ENCODE data around the gene SCNN1B.

The SCNN1B gene

GRCh38 chr16:23423496-23424049 lies 121.5 kb downstream of the SCNN1B start:
- Histone ChIP-seq H3K4me1 (ENCODE audit: control insufficient read depth, insufficient read depth, low read length) (peaks cover 3% of the 10 kb centered on the region; the same call in 1 of the 2 replicates), H3K27ac (ENCODE audit: extremely low read depth, low read depth, low read length) (peak overlapping the region; percentile 49; the same call in 1 of the 2 replicates), H3K36me3 (ENCODE audit: control insufficient read depth in 2 of 2, insufficient read depth in 1 of 2, low read length in 2 of 2) (peaks cover 0 to 6% of the 10 kb centered on the region in 2 experiments; a peak in 2 of 3 replicates), H3K9me3 (ENCODE audit: control insufficient read depth, insufficient read depth, low read depth, low read length) (no peaks in the 10 kb centered on the region), H3K4me3 (ENCODE audit: low read depth, low read length) (no peak overlapping the region)
- CTCF ChIA-PET, result interaction anchor here (0.5 to 4.8 kb wide), 2 partner anchors 12 to 303 kb away, joined by 4 to 48 read pairs; no protein-coding TSS in a partner anchor
- POLR2A ChIA-PET, result interaction anchor here (0.7 kb wide), 1 partner anchor 15 kb away, joined by 3 read pairs; no protein-coding TSS in a partner anchor
- TF ChIP-seq, protein P1, sequence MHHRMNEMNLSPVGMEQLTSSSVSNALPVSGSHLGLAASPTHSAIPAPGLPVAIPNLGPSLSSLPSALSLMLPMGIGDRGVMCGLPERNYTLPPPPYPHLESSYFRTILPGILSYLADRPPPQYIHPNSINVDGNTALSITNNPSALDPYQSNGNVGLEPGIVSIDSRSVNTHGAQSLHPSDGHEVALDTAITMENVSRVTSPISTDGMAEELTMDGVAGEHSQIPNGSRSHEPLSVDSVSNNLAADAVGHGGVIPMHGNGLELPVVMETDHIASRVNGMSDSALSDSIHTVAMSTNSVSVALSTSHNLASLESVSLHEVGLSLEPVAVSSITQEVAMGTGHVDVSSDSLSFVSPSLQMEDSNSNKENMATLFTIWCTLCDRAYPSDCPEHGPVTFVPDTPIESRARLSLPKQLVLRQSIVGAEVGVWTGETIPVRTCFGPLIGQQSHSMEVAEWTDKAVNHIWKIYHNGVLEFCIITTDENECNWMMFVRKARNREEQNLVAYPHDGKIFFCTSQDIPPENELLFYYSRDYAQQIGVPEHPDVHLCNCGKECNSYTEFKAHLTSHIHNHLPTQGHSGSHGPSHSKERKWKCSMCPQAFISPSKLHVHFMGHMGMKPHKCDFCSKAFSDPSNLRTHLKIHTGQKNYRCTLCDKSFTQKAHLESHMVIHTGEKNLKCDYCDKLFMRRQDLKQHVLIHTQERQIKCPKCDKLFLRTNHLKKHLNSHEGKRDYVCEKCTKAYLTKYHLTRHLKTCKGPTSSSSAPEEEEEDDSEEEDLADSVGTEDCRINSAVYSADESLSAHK (tag by site-specific recombination; IDR thresholded peaks at IDR 0.05), result peak; percentile 60; the same call in 1 of the 2 replicates
- peak; percentile 90 for TF ChIP-seq SCRT2 (tag by site-specific recombination; IDR thresholded peaks at IDR 0.05)
- TF ChIP-seq ZSCAN23 (tag by site-specific recombination; IDR thresholded peaks at IDR 0.05), result 0 out of 2 replicates have a peak, but pooled peaks have one; percentile 12
- 0 out of 2 replicates have a peak, but pooled peaks have one; percentile 31 for TF ChIP-seq IKZF3 (tag by site-specific recombination; IDR thresholded peaks at IDR 0.05)
- TF ChIP-seq ZEB2 (tag by site-specific recombination; IDR thresholded peaks at IDR 0.05), result peak; percentile 88
- no peak for TF ChIP-seq TCF7L2 (IDR thresholded peaks at IDR 0.05; ENCODE audit: borderline replicate concordance, low read depth, low read length)
- TF ChIP-seq ZNF791 (tag by site-specific recombination; IDR thresholded peaks at IDR 0.05), result no peak
- 0 out of 2 replicates have a peak, but pooled peaks have one; percentile 45 for TF ChIP-seq OVOL3 (tag by site-specific recombination; IDR thresholded peaks at IDR 0.05)
- TF ChIP-seq, protein P2, sequence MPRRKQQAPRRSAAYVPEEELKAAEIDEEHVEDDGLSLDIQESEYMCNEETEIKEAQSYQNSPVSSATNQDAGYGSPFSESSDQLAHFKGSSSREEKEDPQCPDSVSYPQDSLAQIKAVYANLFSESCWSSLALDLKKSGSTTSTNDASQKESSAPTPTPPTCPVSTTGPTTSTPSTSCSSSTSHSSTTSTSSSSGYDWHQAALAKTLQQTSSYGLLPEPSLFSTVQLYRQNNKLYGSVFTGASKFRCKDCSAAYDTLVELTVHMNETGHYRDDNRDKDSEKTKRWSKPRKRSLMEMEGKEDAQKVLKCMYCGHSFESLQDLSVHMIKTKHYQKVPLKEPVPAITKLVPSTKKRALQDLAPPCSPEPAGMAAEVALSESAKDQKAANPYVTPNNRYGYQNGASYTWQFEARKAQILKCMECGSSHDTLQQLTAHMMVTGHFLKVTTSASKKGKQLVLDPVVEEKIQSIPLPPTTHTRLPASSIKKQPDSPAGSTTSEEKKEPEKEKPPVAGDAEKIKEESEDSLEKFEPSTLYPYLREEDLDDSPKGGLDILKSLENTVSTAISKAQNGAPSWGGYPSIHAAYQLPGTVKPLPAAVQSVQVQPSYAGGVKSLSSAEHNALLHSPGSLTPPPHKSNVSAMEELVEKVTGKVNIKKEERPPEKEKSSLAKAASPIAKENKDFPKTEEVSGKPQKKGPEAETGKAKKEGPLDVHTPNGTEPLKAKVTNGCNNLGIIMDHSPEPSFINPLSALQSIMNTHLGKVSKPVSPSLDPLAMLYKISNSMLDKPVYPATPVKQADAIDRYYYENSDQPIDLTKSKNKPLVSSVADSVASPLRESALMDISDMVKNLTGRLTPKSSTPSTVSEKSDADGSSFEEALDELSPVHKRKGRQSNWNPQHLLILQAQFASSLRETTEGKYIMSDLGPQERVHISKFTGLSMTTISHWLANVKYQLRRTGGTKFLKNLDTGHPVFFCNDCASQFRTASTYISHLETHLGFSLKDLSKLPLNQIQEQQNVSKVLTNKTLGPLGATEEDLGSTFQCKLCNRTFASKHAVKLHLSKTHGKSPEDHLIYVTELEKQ (tag by site-specific recombination; IDR thresholded peaks at IDR 0.05; ENCODE audit: borderline replicate concordance), result peak; percentile 89; the same call in 1 of the 2 replicates
- peak; percentile 86 for TF ChIP-seq BCL11A (tag by site-specific recombination; IDR thresholded peaks at IDR 0.05; ENCODE audit: low read depth)
- TF ChIP-seq ZNF426 (tag by site-specific recombination; IDR thresholded peaks at IDR 0.05), result no peak
- TF ChIP-seq ZNF324 (tag by site-specific recombination; IDR thresholded peaks at IDR 0.05), result 0 out of 2 replicates have a peak, but pooled peaks have one; percentile 36
- TF ChIP-seq INSM2 (tag by site-specific recombination; IDR thresholded peaks at IDR 0.05), result peak; percentile 97
- no peak for TF ChIP-seq ZNF624 (tag by site-specific recombination; IDR thresholded peaks at IDR 0.05)
- TF ChIP-seq ZNF600 (tag by site-specific recombination; IDR thresholded peaks at IDR 0.05), result peak; percentile 92
- TF ChIP-seq SP7 (tag by site-specific recombination; IDR thresholded peaks at IDR 0.05), result peak; percentile 98
- TF ChIP-seq ZBTB48 (tag by site-specific recombination; IDR thresholded peaks at IDR 0.05), result peak; percentile 95
- no peak for TF ChIP-seq ZFP37 (tag by site-specific recombination; IDR thresholded peaks at IDR 0.05)
- no peak for TF ChIP-seq ZNF37A (tag by site-specific recombination; IDR thresholded peaks at IDR 0.05)
- TF ChIP-seq ATF2 (tag by site-specific recombination; IDR thresholded peaks at IDR 0.05; ENCODE audit: low read depth), result peak; percentile 53; the same call in 1 of the 2 replicates
- TF ChIP-seq ZNF660 (tag by site-specific recombination; IDR thresholded peaks at IDR 0.05), result peak; percentile 93
- TF ChIP-seq PRDM1 (tag by site-specific recombination; IDR thresholded peaks at IDR 0.05), result peak; percentile 79
- TF ChIP-seq, protein P3, sequence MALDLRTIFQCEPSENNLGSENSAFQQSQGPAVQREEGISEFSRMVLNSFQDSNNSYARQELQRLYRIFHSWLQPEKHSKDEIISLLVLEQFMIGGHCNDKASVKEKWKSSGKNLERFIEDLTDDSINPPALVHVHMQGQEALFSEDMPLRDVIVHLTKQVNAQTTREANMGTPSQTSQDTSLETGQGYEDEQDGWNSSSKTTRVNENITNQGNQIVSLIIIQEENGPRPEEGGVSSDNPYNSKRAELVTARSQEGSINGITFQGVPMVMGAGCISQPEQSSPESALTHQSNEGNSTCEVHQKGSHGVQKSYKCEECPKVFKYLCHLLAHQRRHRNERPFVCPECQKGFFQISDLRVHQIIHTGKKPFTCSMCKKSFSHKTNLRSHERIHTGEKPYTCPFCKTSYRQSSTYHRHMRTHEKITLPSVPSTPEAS (tag by site-specific recombination; IDR thresholded peaks at IDR 0.05), result 0 out of 2 replicates have a peak, but pooled peaks have one; percentile 16
- TF ChIP-seq ZNF677 (tag by site-specific recombination; IDR thresholded peaks at IDR 0.05), result no peak
- TF ChIP-seq ZBTB1 (tag by site-specific recombination; IDR thresholded peaks at IDR 0.05), result peak; percentile 69; the same call in 1 of the 2 replicates
- TF ChIP-seq KLF8 (tag by site-specific recombination; IDR thresholded peaks at IDR 0.05), result peak; percentile 50; the same call in 1 of the 2 replicates
- TF ChIP-seq ZNF621 (tag by site-specific recombination; IDR thresholded peaks at IDR 0.05), result no peak
- TF ChIP-seq FEZF1 (tag by site-specific recombination; IDR thresholded peaks at IDR 0.05), result peak; percentile 44; the same call in 1 of the 2 replicates
- no peak for TF ChIP-seq ZNF132 (tag by site-specific recombination; IDR thresholded peaks at IDR 0.05; ENCODE audit: borderline replicate concordance)

Data from HEK293 (cell line).